ENCODE measurements around the gene METRN.

- TF ChIP-seq CTCF (IDR thresholded peaks at IDR 0.05) (no peak), POLR2A (IDR thresholded peaks at IDR 0.05; ENCODE audit: low read length) (no peak; the same call in 1 of the 2 replicates), PBX3 (IDR thresholded peaks at IDR 0.05) (no peak; the same call in none of the 2 replicates), MAFK (IDR thresholded peaks at IDR 0.05; ENCODE audit: partially characterized antibody) (no peak), FOXS1 (CRISPR knock-in tag; IDR thresholded peaks at IDR 0.05) (no peak), JUNB (IDR thresholded peaks at IDR 0.05) (no peak), REST (IDR thresholded peaks at IDR 0.05) (no peak), CEBPB (IDR thresholded peaks at IDR 0.05) (no peak), NR3C1 (IDR thresholded peaks at IDR 0.05) (no peak)
Observed at GRCh38 chr16:728131-728889, 13.4 kb downstream of the METRN start.
